ENCODE measurements around the gene GPR39. TPM values are rescaled to one million over a fixed set of nuclear protein-coding genes. Genes with fewer than 3 reads are reported as not detected.

GPR39 gene
- polyA plus RNA-seq, 1 donor from 2014 or later: 1.1 TPM

GRCh38 chr2:132669908-132670495 is 253.4 kb downstream of the GPR39 start, which contains the start of gene LYPD1:
Gene LYPD1 (minus strand): TSS chr2:132670205. CDS start chr2:132669932, 273 bp downstream.
- H3K4me2 ChIP-seq (ENCODE audit: low read length): peak within 1 kb of the TSS; percentile 70
- no peaks in the 10 kb centered on the region for H3K9me2 ChIP-seq (ENCODE audit: insufficient read depth, low read length)
- peak within 1 kb of the TSS; percentile 92 for H3K4me3 ChIP-seq (ENCODE audit: low read length)
- no peaks in the 10 kb centered on the region for H3K36me3 ChIP-seq (ENCODE audit: insufficient read depth, low read length)
- H3K9ac ChIP-seq (ENCODE audit: low read length): peak within 1 kb of the TSS; percentile 78
- no peaks in the 10 kb centered on the region for H4K20me1 ChIP-seq (ENCODE audit: insufficient read depth)
- H3K79me2 ChIP-seq (replicated peaks; ENCODE audit: insufficient read depth, low read length): peaks cover 5% of the 10 kb centered on the region
- TF ChIP-seq POLR2AphosphoS5 (IDR thresholded peaks at IDR 0.05): peak; percentile 11
- no peak for TF ChIP-seq EP300 (conservative IDR thresholded peaks at IDR 0.05; ENCODE audit: poor library complexity, severe bottlenecking)
- peak within 1 kb of the TSS; percentile 60 for H3K27ac ChIP-seq (ENCODE audit: low read length)
- H3K27me3 ChIP-seq (ENCODE audit: insufficient read depth, low read depth, low read length): no peaks in the 10 kb centered on the region
- no peaks in the 10 kb centered on the region for H3K9me3 ChIP-seq (ENCODE audit: low read length)
- H2AFZ ChIP-seq (ENCODE audit: low read depth, low read length): peak within 1 kb of the TSS; percentile 41
- H3F3A ChIP-seq (ENCODE audit: insufficient read depth, low read length, poor library complexity, severe bottlenecking): peaks cover 6% of the 10 kb centered on the region

GRCh38 chr2:132670496-132671150 is 254.0 kb downstream of the GPR39 start:
- Histone ChIP-seq H4K20me1 (ENCODE audit: insufficient read depth) (no peaks in the 10 kb centered on the region), H3K27me3 (ENCODE audit: insufficient read depth, low read depth, low read length) (no peaks in the 10 kb centered on the region), H3K9ac (ENCODE audit: low read length) (peak overlapping the region; percentile 78), H3K9me3 (ENCODE audit: low read length) (no peaks in the 10 kb centered on the region), H3K4me2 (ENCODE audit: low read length) (peak overlapping the region; percentile 70), H3K9me2 (ENCODE audit: insufficient read depth, low read length) (no peaks in the 10 kb centered on the region), H3F3A (ENCODE audit: insufficient read depth, low read length, poor library complexity, severe bottlenecking) (peaks cover 6% of the 10 kb centered on the region), H3K27ac (ENCODE audit: low read length) (peak overlapping the region; percentile 60), H2AFZ (ENCODE audit: low read depth, low read length) (peak overlapping the region; percentile 41), H3K79me2 (replicated peaks; ENCODE audit: insufficient read depth, low read length) (peaks cover 5% of the 10 kb centered on the region), H3K36me3 (ENCODE audit: insufficient read depth, low read length) (no peaks in the 10 kb centered on the region), H3K4me3 (ENCODE audit: low read length) (peak overlapping the region; percentile 92)
- TF ChIP-seq EP300 (conservative IDR thresholded peaks at IDR 0.05; ENCODE audit: poor library complexity, severe bottlenecking): no peak
- TF ChIP-seq POLR2AphosphoS5 (IDR thresholded peaks at IDR 0.05): peak; percentile 3

DNA sequence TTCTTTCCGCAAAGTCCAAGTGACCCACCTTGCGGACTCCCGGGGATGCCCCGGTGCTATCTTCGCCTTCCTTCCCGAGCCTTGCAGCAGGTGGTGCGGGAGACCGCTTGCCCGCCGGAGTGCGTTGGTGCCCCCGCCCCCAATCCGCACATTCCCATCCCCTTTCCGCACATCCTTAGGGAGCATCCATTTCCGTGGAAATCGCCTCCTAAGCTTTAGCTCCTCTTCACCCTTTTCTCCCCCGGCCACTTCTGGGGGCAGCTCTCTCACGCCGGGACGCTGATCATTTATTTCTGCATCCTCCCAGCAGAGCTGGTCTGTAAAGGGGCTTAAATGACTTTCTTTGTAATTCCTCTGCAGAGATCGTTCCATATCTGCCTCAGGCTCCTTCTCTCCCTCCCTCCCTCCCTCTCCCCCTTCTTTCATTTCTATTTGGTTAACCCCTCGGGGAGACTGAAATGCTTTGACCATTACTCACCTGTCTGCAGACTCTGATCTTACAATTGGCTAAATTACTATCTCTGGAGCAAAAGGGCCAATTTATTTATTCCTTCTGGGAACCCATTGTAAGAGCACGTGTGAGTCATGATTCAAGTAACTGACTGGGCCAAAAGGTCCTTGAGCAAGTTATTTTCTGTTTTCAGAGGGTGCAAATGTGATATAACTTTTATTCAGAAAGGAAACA is 254.7 kb downstream of the GPR39 start:
- H3K4me3 ChIP-seq (ENCODE audit: low read length): peak overlapping the region; percentile 92
- no peaks in the 10 kb centered on the region for H3K9me3 ChIP-seq (ENCODE audit: low read length)
- peak overlapping the region; percentile 41 for H2AFZ ChIP-seq (ENCODE audit: low read depth, low read length)
- H3F3A ChIP-seq (ENCODE audit: insufficient read depth, low read length, poor library complexity, severe bottlenecking): peaks cover 6% of the 10 kb centered on the region
- peak overlapping the region; percentile 70 for H3K4me2 ChIP-seq (ENCODE audit: low read length)
- H3K9me2 ChIP-seq (ENCODE audit: insufficient read depth, low read length): no peaks in the 10 kb centered on the region
- H3K9ac ChIP-seq (ENCODE audit: low read length): peak overlapping the region; percentile 78
- H3K36me3 ChIP-seq (ENCODE audit: insufficient read depth, low read length): no peaks in the 10 kb centered on the region
- no peaks in the 10 kb centered on the region for H3K27me3 ChIP-seq (ENCODE audit: insufficient read depth, low read depth, low read length)
- peaks cover 3% of the 10 kb centered on the region for H3K79me2 ChIP-seq (replicated peaks; ENCODE audit: insufficient read depth, low read length)
- TF ChIP-seq SMC3 (conservative IDR thresholded peaks at IDR 0.05; ENCODE audit: poor library complexity) (peak; percentile 68), MXI1 (conservative IDR thresholded peaks at IDR 0.05; ENCODE audit: poor library complexity, severe bottlenecking) (peak; percentile 38), REST (IDR thresholded peaks at IDR 0.05; ENCODE audit: borderline replicate concordance) (peak; percentile 95), EZH2 (IDR thresholded peaks at IDR 0.05; ENCODE audit: borderline replicate concordance, insufficient read depth, low read length, poor library complexity, severe bottlenecking) (no peak), EP300 (conservative IDR thresholded peaks at IDR 0.05; ENCODE audit: poor library complexity, severe bottlenecking) (no peak), POLR2AphosphoS5 (IDR thresholded peaks at IDR 0.05) (peak; percentile 53), RAD21 (conservative IDR thresholded peaks at IDR 0.05) (peak; percentile 67), CTCF (IDR thresholded peaks at IDR 0.05; ENCODE audit: poor library complexity, severe bottlenecking) (peak; percentile 54), TAF1 (IDR thresholded peaks at IDR 0.05; ENCODE audit: low read depth) (no peak)
- H3K27ac ChIP-seq (ENCODE audit: low read length): peak overlapping the region; percentile 60
- no peaks in the 10 kb centered on the region for H4K20me1 ChIP-seq (ENCODE audit: insufficient read depth)
